Sigmoid colon (tissue), 4 donors: ENCODE results near the gene SLC39A11.
"Not testable (repeated sequence)": the region's sequence is repeated elsewhere in the genome, so short reads cannot be mapped to it uniquely, and the experiment has no call there.

Source experiments
- EP300 ChIP-seq, 4 donors: sonication (generic); formaldehyde crosslinking; IDR thresholded peaks; one replicate each; pipeline ENCODE4 v1.6.1; 2017; ENCODE audit warnings: antibody characterized with exemption in 4 of 4
- POLR2A ChIP-seq, 2 donors: fragments of 450-650 bp; IDR thresholded peaks; one replicate each; pipeline ENCODE4 v1.6.1; 2016; ENCODE audit warnings: antibody characterized with exemption in 2 of 2, mild to moderate bottlenecking in 2 of 2, moderate library complexity in 2 of 2
- TF ChIP-seq, protein P1 (sequence below), 4 experiments: fragments of 450-650 bp in 3 of 4; fragments of 200-600 bp in 1 of 4; IDR thresholded peaks; one replicate each; pipeline ENCODE4 v1.5.1; 2016 to 2019; ENCODE audit warnings: antibody characterized with exemption in 4 of 4, mild to moderate bottlenecking in 3 of 4, moderate library complexity in 2 of 4

DNA sequence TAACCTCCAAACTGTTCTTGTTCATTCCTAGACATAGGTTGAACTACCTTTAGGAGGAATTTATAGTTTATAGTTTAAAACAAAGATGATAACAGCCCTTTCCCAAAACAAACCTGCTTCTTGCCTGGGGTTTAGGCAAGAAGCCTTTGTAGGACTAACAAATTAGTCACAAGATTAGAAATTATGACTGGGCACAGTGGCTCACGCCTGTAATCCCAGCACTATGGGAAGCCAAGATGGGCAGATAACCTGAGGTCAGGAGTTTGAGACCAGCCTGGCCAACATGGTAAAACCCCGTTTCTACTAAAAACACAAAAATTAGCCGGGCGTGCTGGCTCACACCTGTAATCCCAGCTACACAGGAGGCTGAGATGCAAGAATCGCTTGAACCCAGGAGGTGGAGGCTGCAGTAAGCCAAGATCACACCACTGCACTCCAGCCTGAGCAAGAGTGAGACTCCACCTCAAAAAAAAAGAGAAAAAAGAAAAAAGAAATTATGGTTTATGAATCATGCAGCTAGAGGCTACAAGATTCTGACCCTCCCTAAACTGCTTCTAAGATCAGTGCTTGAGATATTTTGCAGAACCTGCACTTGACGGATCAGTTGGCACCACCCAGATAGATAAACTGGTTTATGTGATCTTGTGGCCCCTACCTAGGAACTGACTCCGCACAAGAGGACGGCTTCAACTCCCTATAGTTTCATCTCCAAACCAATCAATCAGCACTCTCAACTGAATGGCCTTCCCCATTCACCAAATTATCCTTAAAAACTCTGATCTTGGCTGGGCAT is 5.7 kb upstream of the SLC39A11 start:
- TF ChIP-seq, protein P1, sequence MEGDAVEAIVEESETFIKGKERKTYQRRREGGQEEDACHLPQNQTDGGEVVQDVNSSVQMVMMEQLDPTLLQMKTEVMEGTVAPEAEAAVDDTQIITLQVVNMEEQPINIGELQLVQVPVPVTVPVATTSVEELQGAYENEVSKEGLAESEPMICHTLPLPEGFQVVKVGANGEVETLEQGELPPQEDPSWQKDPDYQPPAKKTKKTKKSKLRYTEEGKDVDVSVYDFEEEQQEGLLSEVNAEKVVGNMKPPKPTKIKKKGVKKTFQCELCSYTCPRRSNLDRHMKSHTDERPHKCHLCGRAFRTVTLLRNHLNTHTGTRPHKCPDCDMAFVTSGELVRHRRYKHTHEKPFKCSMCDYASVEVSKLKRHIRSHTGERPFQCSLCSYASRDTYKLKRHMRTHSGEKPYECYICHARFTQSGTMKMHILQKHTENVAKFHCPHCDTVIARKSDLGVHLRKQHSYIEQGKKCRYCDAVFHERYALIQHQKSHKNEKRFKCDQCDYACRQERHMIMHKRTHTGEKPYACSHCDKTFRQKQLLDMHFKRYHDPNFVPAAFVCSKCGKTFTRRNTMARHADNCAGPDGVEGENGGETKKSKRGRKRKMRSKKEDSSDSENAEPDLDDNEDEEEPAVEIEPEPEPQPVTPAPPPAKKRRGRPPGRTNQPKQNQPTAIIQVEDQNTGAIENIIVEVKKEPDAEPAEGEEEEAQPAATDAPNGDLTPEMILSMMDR (IDR thresholded peaks at IDR 0.05): not testable (repeated sequence)
- not testable (repeated sequence) for TF ChIP-seq POLR2A, EP300 (IDR thresholded peaks at IDR 0.05)
